Measurements from ENCODE around the gene STIM1.
"Not testable (repeated sequence)": the region's sequence is repeated elsewhere in the genome, so short reads cannot be mapped to it uniquely, and the experiment has no call there.

Gene STIM1

DNA sequence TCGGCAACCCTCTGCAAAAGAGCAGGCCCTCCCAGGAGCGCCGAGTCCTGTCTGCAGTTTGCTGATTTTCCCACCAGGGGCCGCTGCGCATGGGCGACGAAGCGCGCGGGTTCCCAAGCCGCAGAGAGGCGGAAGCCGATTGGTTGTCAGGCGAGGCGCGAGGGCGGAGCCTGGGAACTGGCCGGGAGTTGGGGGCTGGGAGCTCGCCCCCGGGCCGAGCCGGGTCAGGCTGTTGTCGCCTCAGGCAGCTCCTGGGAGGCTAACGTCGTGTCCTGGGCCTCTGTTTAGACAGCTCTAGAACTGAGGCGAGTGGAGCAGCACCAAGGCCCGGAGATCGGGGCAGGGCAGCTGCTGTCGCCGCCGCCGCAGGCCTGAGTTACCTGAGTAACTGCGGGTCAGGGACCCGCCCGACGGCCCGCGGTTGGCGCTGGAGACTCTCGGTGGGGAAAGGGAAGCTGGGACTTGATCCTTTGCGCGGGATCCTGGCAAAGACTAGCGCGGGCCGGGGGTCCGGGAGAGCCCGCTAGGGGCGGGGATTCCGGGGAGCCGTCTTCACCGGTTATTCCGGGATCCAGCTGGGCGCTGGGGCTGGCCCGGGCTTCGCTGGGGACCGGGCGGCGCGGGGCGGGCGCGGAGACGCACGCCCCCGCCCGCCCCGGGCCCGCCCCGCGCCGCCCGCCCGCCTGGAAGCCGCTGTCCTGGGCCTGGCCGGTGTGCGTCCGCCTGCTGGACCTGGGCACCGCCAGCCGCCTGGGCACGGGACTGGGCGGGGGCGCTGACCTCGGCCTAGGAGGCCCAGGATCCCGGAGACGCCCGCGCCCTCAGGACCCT, at the start of gene STIM1:
TSS of gene STIM1 (plus strand) at position 688 of the 831 bp plus-strand sequence. CDS start 607 bp downstream, outside the sequence.
- peak; percentile 89 for DNase-seq

DNA sequence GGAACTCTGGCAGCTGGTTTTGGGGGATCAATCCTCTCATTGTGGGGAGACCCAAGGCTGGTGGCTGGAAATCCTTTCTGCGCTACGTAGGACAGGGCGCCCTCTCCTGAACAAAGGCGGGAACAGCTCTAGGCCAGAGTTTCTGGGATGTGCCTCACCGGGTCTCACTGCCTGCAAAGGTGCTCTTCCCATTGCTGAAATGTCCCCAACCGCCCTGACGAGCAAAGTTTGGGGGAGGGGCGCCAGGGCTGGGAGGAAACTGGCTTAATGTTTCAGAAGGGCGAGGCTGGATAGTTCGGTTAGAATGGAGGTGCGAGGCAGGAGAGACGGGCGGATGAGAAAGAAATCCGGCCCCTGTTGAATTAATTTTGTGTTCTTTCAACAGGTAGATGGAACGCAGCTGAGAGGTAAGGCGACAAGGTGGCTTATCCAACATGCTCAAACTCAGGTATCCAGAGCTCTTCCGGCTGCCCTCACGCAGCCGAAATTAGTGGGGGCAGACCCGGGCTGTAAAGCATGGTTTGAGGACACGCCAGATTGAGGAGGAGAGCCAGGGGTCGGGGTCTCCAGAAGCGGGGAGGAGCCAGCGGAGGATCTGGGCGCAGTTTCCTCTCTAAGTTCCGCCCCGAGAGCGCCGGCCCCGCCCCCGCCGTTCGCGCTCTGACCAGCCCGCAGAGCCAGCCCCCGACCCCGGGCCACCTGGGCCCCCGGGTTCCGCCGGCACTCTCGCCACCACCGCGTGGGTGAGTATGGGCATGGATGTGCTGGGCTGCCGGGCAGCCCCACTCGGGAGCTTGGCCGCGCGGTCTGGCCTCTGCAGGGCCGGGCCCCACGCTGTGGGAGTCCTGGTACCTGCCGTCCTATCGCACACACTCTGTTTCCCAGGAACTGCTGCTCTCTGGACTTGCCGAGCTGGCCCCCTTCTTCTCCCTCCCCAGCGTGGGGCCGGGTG, 47.3 kb upstream of the STIM1 start, which contains the start of gene PGAP2:
TSS of gene PGAP2 (plus strand) at position 652 of the 952 bp plus-strand sequence. CDS start 2,700 bp downstream, outside the sequence.
- peak; percentile 36 for DNase-seq

DNA sequence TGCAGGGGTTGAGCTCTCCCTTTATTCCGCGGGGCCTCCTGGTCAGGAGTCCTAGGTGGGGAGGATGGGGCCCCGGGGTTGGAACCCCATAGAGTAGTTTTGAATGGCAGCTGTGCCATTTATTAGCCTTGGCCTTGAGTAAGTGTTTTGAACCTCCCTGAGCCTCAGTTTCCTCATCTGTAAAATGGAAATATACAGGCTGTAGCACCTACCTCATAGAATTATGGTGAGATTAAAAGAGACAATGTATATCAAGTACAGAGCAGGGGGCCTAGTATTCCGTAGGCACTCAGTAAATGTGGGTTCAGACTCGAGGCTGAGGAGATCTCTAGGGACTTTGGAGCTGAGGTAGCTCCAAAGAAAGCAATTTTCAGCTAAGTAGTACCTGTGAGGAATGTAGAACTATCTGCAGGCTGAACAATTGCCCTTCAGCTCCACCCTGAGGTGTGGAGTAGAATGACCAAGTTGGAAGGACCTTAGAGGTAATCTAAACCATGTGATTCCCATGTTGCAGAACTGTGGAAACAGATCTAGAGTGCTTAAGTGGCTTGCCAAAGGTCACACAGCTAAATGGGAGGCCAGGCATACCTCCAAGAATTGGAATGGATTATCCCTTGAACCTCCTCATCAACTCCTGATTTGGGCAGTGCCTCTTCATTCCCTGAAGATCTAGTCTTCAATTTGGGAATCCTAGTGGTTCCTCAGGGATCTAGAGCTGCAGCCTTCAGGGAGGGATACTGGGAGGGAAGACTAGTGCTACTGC, 46.4 kb upstream of the STIM1 start:
- DNase-seq, result peak; percentile 3

DNA sequence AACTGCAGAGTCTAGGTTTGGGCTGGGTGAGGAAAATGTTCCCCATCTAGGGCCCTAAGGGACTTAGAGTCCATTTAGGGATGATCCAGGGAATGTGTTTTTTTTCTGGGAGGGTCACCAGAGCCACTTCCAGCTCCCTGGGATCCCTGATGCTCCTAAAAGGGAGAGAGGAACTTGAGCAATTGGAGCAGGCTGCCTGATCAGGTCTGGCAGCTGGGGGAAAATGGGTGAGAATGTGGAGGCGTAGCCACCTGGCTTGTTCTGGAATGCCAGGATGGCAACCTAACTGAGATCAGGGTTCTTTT, 45.9 kb upstream of the STIM1 start:
- DNase-seq, result no peak

DNA sequence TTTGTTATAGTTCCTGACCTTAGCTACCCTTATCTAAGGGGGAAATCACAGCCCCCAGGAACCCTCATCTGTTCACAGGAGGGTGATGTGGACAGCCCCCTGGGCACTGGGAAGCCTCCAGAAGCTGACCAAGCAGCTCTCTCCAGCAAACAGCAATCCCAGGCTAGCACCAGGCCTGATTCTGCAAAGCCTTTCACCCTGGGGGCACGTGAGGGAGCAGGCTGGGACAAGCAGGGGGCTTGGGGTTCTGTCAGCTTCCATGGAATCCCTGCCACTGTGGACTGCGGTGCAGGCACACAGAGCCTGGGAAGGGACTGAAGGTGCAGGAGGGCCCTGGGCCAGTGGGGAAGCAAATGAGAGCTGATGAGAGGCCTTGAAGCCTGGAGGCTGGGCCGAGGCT, 45.0 kb upstream of the STIM1 start:
- DNase-seq, result no peak

DNA sequence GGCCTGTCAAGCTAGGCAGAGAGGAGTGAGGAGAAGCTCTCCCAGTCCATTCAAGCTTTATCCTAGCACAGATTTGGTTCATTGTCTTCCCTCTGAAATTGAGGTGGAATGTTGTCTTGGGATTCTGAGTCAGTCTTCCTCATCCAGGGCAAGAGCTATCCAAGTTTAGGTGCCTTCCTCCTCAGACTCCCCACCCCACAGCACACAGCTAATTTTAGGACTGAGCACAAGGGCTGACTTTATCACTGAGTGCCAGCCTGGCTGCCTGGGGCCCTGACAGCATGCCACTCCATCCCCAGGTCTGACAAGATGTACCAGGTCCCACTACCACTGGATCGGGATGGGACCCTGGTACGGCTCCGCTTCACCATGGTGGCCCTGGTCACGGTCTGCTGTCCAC, 44.5 kb upstream of the STIM1 start:
- no peak for DNase-seq

DNA sequence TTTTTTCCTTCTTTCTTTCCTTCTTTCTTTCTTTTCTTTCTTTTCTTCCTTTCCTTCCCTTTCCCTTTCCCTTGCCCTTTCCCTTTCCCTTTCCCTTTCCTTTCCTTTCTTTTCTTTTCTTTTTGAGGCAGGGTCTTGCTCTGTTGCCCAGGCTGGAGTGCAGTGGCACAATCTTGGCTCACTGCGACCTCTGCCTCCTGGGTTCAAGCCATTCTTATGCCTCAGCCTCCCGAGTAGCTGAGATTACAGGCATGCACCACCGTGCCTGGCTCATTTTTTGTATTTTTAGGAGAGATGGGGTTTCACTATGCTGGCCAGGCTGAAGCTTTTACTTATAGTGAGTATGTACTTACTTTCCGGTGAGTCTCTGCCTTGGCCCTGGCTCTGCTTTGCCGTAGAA, 40.6 kb upstream of the STIM1 start:
- not testable (repeated sequence) for DNase-seq

DNA sequence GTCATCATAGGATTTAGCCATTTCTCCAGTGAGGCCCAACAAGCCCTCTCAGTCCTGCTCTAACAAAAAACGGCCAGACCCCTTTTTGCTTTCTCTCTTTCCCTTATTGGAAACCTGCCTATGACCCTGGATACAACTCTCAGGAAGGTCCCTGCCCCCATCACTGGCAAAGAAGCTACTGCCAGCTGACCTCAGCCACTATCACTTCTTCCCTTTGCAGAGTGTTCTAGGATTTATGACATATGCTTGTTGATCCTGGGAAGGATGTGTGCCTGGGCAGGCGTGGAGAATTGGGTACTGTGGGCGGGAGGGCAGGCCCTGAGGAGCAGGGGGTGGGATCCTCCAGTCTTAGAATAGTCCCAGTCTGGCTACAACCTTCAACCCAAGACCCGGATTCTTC, 39.6 kb upstream of the STIM1 start:
- no peak for DNase-seq

DNA sequence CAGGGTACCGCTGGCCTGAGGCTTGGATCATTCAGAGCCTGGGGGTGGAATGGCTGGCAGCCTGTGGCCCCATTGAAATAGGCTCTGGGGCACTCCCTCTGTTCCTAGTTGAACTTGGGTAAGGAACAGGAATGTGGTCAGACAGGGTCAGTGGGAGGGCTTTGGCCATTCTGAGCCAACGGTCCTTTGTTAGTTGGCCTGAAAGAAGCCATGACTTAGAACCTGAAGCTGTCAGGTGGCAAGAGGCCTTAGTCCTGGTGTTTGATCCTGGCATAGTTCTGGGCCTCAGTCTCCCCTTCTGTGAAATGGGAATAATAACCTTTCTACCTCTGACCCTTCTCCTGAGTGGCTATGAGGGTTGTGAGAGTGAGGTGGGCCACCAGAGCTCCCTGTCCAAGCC, 38.8 kb upstream of the STIM1 start:
- no peak for DNase-seq

DNA sequence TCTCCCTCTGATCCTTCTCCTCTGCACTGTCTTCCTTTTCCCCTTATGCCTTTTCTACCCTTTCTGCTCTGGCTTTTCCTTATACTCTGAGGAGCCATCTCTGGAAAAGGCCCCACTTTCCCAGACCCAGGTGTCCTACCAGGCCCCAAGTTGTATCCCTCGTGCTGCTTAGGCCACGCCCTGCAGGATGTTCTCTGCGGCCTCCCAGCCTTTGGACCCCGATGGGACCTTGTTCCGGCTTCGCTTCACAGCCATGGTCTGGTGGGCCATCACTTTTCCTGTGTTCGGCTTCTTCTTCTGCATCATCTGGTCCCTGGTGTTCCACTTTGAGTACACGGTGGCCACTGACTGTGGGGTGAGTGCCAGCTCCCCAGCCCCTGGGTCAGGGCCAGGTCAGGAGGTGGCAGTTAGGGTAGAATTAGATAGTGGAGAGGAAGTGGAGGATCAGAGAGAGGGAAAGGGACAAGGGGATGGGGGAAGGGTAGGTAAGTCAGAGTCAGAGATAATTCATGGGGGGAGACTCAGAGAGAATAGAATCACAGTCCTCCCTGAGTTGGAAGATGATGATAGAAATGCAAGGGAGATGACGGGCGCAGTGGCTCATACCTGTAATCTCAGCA, 38.2 kb upstream of the STIM1 start:
- no peak for DNase-seq

DNA sequence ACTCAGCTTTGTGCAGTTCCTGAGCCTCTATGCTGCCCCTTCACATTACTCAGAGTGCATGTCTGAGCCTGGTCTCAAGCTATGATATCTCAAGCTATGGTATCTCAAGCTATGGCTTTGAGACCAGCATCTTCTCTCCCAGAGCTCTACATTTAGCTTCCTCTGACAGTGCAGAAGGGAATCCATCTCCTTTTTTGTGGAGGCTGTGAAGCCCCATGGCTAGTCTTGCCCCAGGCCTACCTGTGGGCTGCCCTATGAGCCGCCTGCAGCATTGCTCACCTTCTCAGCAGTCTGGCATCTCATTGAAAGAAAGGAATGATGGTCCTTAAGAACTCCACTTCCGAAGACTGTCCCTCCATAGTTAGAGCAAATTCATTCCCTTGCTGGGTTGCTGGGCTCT, 34.5 kb upstream of the STIM1 start:
- no peak for DNase-seq

DNA sequence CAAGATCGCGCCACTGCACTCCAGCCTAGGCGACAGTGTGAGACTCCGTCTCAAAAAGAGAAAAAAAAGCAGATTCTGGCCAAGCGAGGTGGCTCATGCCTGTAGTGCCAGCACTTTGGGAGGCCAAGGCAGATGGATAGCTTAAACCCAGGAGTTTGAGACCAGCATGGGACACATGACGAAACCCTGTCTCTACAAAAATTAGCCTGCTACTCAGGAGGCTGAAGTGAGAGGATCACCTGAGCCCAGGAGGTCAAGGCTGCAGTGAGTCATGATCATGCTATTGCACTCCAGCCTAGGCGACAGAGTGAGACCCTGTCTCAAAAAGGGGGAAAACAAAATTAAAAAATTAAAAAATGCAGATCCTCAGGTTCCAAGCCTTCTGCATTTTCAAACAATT, 33.2 kb upstream of the STIM1 start:
- no peak for DNase-seq

DNA sequence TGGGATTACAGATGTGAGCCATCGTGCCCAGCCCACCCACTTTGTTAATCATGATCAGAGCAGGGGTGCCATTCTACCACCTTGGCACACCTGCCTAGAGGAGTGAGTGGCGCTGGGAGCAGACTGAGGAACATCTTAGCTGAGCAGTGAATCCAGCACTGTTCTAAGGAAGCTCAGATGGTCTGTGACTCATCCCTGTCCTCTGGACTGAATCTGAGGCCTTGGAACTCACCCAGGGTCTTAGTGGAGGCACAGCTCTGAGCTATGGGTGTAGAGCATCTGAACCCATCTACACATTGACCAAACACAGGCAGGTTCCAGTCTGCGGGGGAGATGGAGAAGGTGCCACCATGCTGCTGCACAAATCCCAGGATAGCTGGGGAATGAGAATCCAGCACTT, 32.2 kb upstream of the STIM1 start:
- DNase-seq, result no peak

DNA sequence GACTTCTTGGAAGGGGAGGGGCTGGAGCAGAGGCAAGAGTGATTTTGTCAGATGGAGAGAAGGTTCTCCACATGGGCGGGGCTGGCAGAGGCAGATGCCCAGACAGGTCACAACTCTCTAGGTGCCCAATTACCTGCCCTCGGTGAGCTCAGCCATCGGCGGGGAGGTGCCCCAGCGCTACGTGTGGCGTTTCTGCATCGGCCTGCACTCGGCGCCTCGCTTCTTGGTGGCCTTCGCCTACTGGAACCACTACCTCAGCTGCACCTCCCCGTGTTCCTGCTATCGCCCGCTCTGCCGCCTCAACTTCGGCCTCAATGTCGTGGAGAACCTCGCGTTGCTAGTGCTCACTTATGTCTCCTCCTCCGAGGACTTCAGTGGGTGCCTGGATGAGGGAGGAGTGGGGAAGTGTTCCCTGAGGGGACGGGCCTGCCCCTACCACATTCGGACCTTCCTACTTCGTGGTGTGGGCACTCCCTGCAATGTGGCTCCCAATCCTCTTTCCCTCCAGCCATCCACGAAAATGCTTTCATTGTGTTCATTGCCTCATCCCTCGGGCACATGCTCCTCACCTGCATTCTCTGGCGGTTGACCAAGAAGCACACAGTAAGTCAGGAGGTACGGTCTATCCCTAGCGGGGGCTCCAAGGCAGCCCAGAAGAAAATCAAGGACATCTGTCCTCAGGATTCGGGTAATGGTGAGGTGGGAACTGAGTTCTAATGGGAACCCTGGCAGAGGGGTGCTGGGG, 31.5 kb upstream of the STIM1 start:
- DNase-seq, result no peak

DNA sequence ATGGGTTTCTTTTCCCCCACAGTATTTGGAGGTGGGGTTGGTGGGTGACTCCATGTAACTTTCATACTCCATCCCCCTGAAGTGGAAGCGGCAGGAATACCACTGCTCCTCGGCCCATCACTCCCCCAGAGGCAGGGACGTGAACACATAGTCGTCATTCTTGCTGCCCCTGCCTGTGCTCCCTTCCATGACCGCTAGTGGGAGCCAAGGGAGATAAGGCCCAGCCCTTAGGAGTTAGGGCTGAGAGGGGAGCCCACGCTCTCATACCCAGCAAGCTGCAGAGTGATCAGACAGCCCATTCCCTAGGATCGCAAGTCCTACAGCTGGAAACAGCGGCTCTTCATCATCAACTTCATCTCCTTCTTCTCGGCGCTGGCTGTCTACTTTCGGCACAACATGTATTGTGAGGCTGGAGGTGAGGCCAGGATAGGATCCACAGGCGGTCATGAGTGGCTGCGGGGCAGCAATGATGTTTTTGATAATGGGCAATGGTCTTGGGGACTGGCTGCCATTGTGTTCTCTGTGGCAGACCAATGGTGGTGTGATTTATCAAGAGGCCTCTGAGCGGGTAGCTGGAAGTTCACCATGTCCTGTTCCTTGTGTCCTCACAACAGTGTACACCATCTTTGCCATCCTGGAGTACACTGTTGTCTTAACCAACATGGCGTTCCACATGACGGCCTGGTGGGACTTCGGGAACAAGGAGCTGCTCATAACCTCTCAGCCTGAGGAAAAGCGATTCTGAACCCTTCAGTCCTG, 30.6 kb upstream of the STIM1 start:
- DNase-seq, result no peak

DNA sequence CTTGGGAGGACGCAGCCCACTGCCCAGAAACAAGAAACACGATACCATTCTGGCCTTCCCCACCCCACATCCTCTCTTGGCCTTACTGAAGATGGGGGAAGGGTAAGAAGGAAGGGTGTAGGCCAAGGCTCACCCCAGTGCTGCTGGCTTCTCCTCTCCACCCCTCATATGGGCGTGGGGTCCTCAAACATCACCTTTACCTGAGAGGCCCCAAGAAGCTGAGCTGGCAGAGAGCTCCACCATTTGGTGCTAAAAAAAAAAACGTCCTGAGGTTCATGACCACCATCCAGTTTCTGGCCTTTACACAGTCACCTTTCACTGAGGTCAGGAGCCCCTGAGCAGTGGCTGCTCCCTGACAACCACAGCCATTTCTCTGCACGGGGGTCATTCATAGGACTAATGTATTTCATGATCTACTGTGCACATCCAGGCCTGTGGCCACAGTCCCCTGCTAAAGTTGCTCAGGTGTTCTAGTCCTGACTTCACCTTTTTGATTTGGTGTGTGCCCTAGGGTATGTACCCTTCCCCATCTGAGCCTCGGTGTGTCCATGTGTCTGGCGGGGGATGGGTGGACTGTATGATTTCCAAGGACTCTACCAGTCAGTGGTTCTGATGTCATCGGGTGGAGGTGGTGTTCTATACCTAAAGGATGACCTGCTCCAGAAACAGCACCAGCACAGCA, 29.9 kb upstream of the STIM1 start:
- DNase-seq, result no peak

DNA sequence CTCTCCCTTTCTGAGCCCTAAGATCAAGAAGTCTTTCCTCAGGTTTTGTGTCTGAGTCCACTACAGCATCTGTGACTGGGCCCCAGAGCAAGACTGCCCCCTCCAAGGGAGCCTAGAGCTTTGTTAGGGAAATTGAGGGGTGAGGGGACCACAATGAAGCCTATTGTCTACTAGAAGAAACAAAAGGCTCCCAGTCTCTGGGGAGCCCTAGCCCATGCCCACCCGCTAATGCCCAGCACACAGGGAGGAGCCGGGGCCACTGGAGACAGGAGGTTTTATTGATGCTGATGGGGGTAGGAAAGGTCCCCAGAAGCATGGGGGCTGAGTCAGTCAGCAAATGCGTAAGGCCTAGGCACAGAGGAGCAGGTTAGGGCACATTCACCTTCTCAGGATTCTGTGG, 28.7 kb upstream of the STIM1 start:
- no peak for DNase-seq

DNA sequence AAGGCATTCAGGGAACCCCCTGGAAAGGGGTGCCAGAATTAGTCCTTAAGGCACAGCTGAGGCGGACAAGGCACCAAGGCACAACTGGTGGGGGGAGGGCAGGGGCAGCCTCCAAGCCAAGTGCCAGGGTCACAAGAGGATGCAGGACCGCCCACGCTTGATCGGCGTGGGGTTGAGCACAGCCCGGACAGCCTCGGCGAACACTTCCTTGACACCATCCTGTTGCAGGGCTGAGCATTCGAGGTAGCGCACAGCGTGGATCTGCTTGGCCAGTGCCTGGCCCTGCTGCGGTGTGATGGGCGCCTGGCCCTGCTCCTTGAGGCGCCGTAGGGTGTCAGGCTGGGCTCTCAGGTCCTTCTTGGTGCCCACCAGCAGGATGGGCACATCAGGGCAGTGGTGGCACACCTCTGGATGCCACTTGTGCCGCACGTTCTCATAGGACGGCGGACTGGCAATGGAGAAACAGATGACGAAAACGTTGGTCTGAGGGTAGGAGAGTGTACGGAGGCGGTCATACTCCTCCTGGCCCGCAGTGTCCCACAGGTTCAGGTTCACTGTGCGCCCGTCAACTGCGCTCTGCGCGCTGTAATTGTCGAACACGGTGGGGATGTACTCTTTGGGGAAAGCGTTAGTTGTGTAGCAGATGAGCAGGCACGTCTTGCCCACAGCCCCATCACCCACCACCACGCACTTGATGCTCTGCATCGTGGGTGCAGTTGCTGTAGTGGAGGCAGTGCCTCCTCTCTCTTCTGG, 27.9 kb upstream of the STIM1 start:
- no peak for DNase-seq

DNA sequence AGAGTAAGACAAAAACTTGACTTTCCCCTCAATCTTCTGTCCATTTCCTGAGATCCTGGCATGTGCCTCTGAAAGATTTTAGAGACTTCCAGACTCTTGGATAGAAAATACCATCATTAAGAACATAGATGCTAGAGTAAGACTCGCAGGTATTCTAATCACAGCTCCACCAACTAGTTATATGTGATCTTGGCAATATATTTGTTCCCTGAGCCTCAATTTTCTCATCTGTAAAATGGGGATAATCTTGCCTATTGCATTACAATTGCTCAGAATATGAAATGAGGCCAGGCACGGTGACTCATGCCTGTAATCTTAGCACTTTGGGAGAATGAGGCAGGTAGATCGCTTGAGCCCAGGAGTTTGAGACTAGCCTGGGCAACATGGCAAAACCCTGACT, 25.4 kb upstream of the STIM1 start:
- DNase-seq, result no peak

DNA sequence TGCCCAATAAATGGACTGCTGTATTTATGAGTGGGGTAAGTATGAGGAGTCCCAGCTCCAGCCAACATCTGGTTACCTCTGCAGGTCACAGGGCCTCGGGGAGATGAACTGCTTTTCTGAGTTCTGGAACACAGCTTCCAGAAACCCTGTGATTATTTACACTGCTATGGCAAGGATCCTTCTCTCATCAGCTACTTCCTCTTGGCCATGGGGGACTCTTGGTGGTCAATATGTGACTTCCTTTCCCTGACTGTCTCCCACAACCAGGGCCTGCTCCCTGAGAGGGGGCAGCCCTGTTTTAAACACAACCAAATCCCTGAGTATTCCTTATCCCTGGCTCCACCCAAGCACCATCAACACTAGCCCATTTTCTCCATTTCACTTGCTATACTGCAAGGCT, 24.7 kb upstream of the STIM1 start:
- no peak for DNase-seq

All from NCI-H1092 (cell line).